Activated CD4-positive, alpha-beta T cell treated with anti-CD3 and anti-CD28 coated beads, Interleukin-2, amount 10 ng/mL, durations not matched to agents 24 days and 14 days (primary cell): ENCODE measurements around the gene SIAH2. TPM values are rescaled to one million over a fixed set of nuclear protein-coding genes. Genes with fewer than 3 reads are reported as not detected.

Experiments
- DNase-seq: peaks from one replicate; pipeline ENCODE4 v3.0.0; 2022
- H3K27ac Mint-ChIP-seq: one replicate; pipeline ENCODE4 v1.8.0; 2022; ENCODE audit warnings: mild to moderate bottlenecking, mixed read lengths
- H3K27me3 Mint-ChIP-seq: one replicate; pipeline ENCODE4 v1.8.0; 2022; ENCODE audit warnings: mixed read lengths
- H3K36me3 Mint-ChIP-seq: one replicate; pipeline ENCODE4 v1.8.0; 2022; ENCODE audit warnings: low read depth, mild to moderate bottlenecking, mixed read lengths
- H3K4me1 Mint-ChIP-seq: one replicate; pipeline ENCODE4 v1.8.0; 2021; ENCODE audit warnings: mixed read lengths
- H3K4me3 Mint-ChIP-seq: one replicate; pipeline ENCODE4 v1.8.0; 2022; ENCODE audit warnings: mild to moderate bottlenecking, moderate library complexity, mixed read lengths
- H3K9me3 Mint-ChIP-seq: one replicate; pipeline ENCODE4 v1.8.0; 2021; ENCODE audit warnings: mixed read lengths
- intact Hi-C: fragments of 100-400 bp; cut with micrococcal nuclease; formaldehyde crosslinking; loops from one replicate; pipeline ENCODE4 v1.15.1; 2023
- total RNA-seq: library from RNA; stranded (reverse); gene quantifications from 2 replicates; pipeline ENCODE4 v1.2.3, GENCODE V29; 2022

The SIAH2 gene
- total RNA-seq, 1 donor from 2014 or later, result 133 TPM

GRCh38 chr3:150691414-150692040 is 71.4 kb downstream of the SIAH2 start:
- no peaks in the 10 kb centered on the region for H3K4me1 Mint-ChIP-seq
- H3K27me3 Mint-ChIP-seq, result peaks cover 3% of the 10 kb centered on the region

More at GRCh38 chr3:150691414-150692040, 71.4 kb downstream of the SIAH2 start:
- H3K36me3 Mint-ChIP-seq, result no peaks in the 10 kb centered on the region
- DNase-seq, result no peak
- intact Hi-C loops, result no loop called here
- peaks cover 4% of the 10 kb centered on the region for H3K9me3 Mint-ChIP-seq
- H3K4me3 Mint-ChIP-seq, result no peak overlapping the region
- H3K27ac Mint-ChIP-seq, result no peak overlapping the region

Other genes starting within 250 kb of the SIAH2 start
- 88.8 and 103 TPM in 2 replicates for gene SERP1, start 216.7 kb downstream of the SIAH2 start, total RNA-seq
- 125 and 133 TPM in 2 replicates for gene EIF2A, start 216.4 kb downstream of the SIAH2 start, total RNA-seq
- 127 and 135 TPM in 2 replicates for gene SELENOT, start 159.8 kb downstream of the SIAH2 start, total RNA-seq
- gene ERICH6, start 59.2 kb downstream of the SIAH2 start, total RNA-seq, result not detected in 2 replicates
- not detected in 2 replicates for gene MINDY4B, start 142.3 kb upstream of the SIAH2 start, total RNA-seq
- not detected in 2 replicates for gene CLRN1, start 209.6 kb upstream of the SIAH2 start, total RNA-seq